ENCODE results near the gene OR4K17.
"Not testable (repeated sequence)": the region's sequence is repeated elsewhere in the genome, so short reads cannot be mapped to it uniquely, and the experiment has no call there.

The OR4K17 gene

GRCh38 chr14:20110438-20110837, at the start of gene OR4K17:
TSS of gene OR4K17 (plus strand) at chr14:20110739. CDS start at chr14:20117500, 6,761 bp downstream.
- no peak within 1 kb of the TSS for H3K4me3 ChIP-seq (ENCODE audit: low read depth, low read length)
- no peaks in the 10 kb centered on the region for H3K4me1 ChIP-seq
- H3K9me3 ChIP-seq (ENCODE audit: control insufficient read depth, low read length) = no peaks in the 10 kb centered on the region
- H3K27me3 ChIP-seq (ENCODE audit: control insufficient read depth, insufficient read depth, low read length) = no peaks in the 10 kb centered on the region
- no peak for TF ChIP-seq CTCF (IDR thresholded peaks at IDR 0.05)
- no peaks in the 10 kb centered on the region for H3K79me2 ChIP-seq
- no peak within 1 kb of the TSS for H2AFZ ChIP-seq
- H3K27ac ChIP-seq = no peak within 1 kb of the TSS
- H3K9ac ChIP-seq = no peak within 1 kb of the TSS
- H3K4me2 ChIP-seq (ENCODE audit: low read length) = no peak within 1 kb of the TSS
- no peaks in the 10 kb centered on the region for H3K36me3 ChIP-seq (ENCODE audit: control insufficient read depth, insufficient read depth, low read length)

DNA sequence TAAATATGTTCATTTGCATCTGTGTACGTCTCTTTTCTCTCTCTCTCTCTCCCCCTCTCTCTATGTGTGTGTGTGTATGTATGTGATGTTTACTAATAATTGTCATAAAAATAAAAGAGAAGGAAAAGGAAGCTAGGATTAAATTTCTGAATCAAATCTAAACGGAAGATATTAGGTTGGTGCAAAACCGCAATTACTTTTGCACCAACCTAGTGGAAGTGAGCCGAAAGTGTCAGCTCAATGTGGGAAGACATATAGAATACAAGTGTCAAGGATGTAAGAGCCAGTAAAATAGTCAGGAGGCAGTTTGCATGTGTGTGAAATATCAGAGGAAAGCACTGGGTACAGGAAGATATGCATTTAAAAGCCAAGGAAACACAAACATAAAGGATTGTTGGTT, 18.5 kb upstream of the OR4K17 start:
- no peaks in the 10 kb centered on the region for H3K36me3 ChIP-seq (ENCODE audit: control insufficient read depth, insufficient read depth, low read length)
- no peaks in the 10 kb centered on the region for H3K9me3 ChIP-seq (ENCODE audit: control insufficient read depth, low read length)
- no peak overlapping the region for H3K4me3 ChIP-seq (ENCODE audit: low read depth, low read length)
- H3K79me2 ChIP-seq = no peaks in the 10 kb centered on the region
- no peaks in the 10 kb centered on the region for H3K4me1 ChIP-seq
- no peak overlapping the region for H3K4me2 ChIP-seq (ENCODE audit: low read length)
- H3K9ac ChIP-seq = no peak overlapping the region
- no peak for TF ChIP-seq CTCF (IDR thresholded peaks at IDR 0.05)
- H2AFZ ChIP-seq = no peak overlapping the region
- no peak overlapping the region for H3K27ac ChIP-seq
- H3K27me3 ChIP-seq (ENCODE audit: control insufficient read depth, insufficient read depth, low read length) = no peaks in the 10 kb centered on the region

- Histone ChIP-seq H3K27me3 (ENCODE audit: control insufficient read depth, insufficient read depth, low read length) (no peaks in the 10 kb centered on the region), H3K36me3 (ENCODE audit: control insufficient read depth, insufficient read depth, low read length) (no peaks in the 10 kb centered on the region), H3K4me1 (no peaks in the 10 kb centered on the region), H3K4me2 (ENCODE audit: low read length) (no peak overlapping the region), H3K27ac (no peak overlapping the region), H3K9ac (no peak overlapping the region), H3K9me3 (ENCODE audit: control insufficient read depth, low read length) (no peaks in the 10 kb centered on the region), H2AFZ (no peak overlapping the region), H3K4me3 (ENCODE audit: low read depth, low read length) (no peak overlapping the region), H3K79me2 (no peaks in the 10 kb centered on the region)
- no peak for TF ChIP-seq CTCF (IDR thresholded peaks at IDR 0.05)
These were observed 17.1 kb upstream of the OR4K17 start for GRCh38 chr14:20093442-20093841.

DNA sequence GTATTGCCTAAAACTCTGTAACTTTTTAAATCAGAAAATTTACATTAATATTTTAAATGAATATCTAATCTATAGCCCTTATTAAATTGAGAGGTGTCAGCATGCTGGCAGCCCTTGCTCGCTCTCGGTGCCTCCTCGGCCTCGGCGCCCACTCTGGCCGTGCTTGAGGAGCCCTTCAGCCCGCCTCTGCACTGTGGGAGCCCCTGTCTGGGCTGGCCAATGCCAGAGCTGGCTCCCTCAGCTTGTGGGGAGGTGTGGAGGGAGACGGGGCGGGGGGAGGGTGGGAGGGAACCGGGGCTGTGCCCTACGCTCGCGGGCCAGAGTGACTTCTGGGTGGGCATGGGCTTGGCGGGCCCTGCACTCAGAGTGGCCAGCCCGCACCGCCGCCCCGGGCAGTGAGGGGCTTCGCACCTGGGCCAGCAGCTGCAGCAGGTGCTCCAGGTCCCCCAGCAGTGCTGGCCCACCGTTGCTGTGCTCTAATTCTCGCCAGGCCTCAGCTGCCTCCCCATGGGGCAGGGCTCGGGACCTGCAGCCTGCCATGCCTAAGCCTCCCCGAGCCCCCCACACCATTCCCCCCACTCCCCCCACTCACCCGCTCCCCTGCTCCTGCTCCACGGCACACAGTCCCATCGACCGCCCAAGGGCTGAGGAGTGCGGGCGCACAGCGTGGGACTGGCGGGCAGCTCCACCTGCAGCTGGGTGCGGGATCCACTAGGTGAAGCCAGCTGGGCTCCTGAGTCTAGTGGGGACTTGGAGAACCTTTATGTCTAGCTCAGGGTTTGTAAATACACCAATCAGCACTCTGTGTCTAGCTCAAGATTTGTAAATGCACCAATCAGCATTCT, 11.4 kb upstream of the OR4K17 start:
- not testable (repeated sequence) for H3K4me1 ChIP-seq, H3K79me2 ChIP-seq

DNA sequence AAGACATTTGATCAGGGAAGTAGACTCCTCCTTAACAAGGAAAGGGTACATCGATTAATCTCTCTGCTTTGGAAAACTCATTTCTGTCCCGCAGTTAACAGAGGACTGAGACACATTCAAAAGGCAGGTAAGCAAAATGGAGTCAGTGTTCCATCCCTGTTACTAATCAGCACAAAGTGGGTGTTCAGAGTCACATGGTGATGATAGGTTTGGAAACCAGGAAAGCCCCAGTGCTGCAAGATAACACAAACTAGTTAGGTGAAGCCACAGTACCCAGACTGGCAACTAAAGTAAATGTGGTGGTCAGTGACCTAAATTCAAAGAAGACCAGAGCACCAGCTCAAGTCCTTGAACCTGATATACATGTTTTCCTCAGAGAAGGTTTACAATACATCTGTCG, 1.8 kb downstream of the OR4K17 start:
- no peak for TF ChIP-seq CTCF (IDR thresholded peaks at IDR 0.05)
- Histone ChIP-seq H3K27me3 (ENCODE audit: control insufficient read depth, insufficient read depth, low read length) (no peaks in the 10 kb centered on the region), H3K4me3 (ENCODE audit: low read depth, low read length) (no peak overlapping the region), H3K9ac (no peak overlapping the region), H2AFZ (no peak overlapping the region), H3K27ac (no peak overlapping the region), H3K9me3 (ENCODE audit: control insufficient read depth, low read length) (no peaks in the 10 kb centered on the region), H3K79me2 (no peaks in the 10 kb centered on the region), H3K36me3 (ENCODE audit: control insufficient read depth, insufficient read depth, low read length) (no peaks in the 10 kb centered on the region), H3K4me2 (ENCODE audit: low read length) (no peak overlapping the region), H3K4me1 (no peaks in the 10 kb centered on the region)

More for the DNA sequence above, 11.4 kb upstream of the OR4K17 start:
- not testable (repeated sequence) for H3K9me3 ChIP-seq (ENCODE audit: control insufficient read depth, low read length); H3K36me3 ChIP-seq (ENCODE audit: control insufficient read depth, insufficient read depth, low read length); H3K4me2 ChIP-seq (ENCODE audit: low read length); H3K27me3 ChIP-seq (ENCODE audit: control insufficient read depth, insufficient read depth, low read length); H2AFZ ChIP-seq; H3K4me3 ChIP-seq (ENCODE audit: low read depth, low read length); H3K27ac ChIP-seq; H3K9ac ChIP-seq

All from parathyroid adenoma (tissue), 2 donors.